Keratinocyte (primary cell): Measurements from ENCODE around the gene LLGL1. TPM values are rescaled to one million over a fixed set of nuclear protein-coding genes. Genes with fewer than 3 reads are reported as not detected.

Experiments used
- DNase-seq: peaks from one replicate; pipeline ENCODE4 v3.0.0-alpha.2; 2011; ENCODE audit warnings: low read depth, missing footprints, low spot score
- FAIRE-seq: peaks from 2 replicates; lab custom pipeline; 2011; peaks lifted over from hg19 to GRCh38; lab: Jason Lieb, UNC
- H2AFZ ChIP-seq: 2 replicates; pipeline ENCODE4 v1.6.0; 2012; ENCODE audit warnings: low read length, control low read depth, inconsistent platforms; ENCODE audit not compliant: control insufficient read depth
- H3K27ac ChIP-seq: 2 replicates; pipeline ENCODE4 v1.5.1; 2011; ENCODE audit warnings: low read length; ENCODE audit not compliant: control insufficient read depth, insufficient read depth
- H3K27me3 ChIP-seq: 3 replicates; pipeline ENCODE4 v1.6.0; 2011; ENCODE audit warnings: low read length; ENCODE audit not compliant: control insufficient read depth, insufficient read depth; ENCODE audit errors: extremely low read depth
- H3K36me3 ChIP-seq, 2 experiments: 2 replicates in 1 of 2; 3 replicates in 1 of 2; pipeline ENCODE4 v1.5.1; 2011; ENCODE audit warnings: low read length in 2 of 2, mild to moderate bottlenecking in 1 of 2; ENCODE audit not compliant: control insufficient read depth in 2 of 2, insufficient read depth in 2 of 2; ENCODE audit errors: extremely low read depth in 1 of 2
- H3K4me1 ChIP-seq: 3 replicates; pipeline ENCODE4 v1.5.1; 2011; ENCODE audit warnings: low read length; ENCODE audit not compliant: control insufficient read depth, insufficient read depth; ENCODE audit errors: extremely low read depth
- H3K4me2 ChIP-seq: 3 replicates; pipeline ENCODE4 v1.6.0; 2011; ENCODE audit warnings: low read depth, low read length; ENCODE audit not compliant: control insufficient read depth, insufficient read depth; ENCODE audit errors: extremely low read depth
- H3K4me3 ChIP-seq, 3 experiments: fragments of 200-600 bp in 1 of 3; sonication (generic) in 1 of 3; 2 replicates in 2 of 3; 3 replicates in 1 of 3; pipeline ENCODE4 v1.5.1; 2011 to 2016; ENCODE audit warnings: low read length in 3 of 3, mild to moderate bottlenecking in 3 of 3, control low read depth in 2 of 3, inconsistent platforms in 1 of 3, low read depth in 1 of 3, mixed read lengths in 1 of 3, mixed run types in 1 of 3, moderate library complexity in 1 of 3; ENCODE audit not compliant: control insufficient read depth in 2 of 3, insufficient read depth in 2 of 3; ENCODE audit errors: extremely low read depth in 1 of 3
- H3K79me2 ChIP-seq: 2 replicates; pipeline ENCODE4 v1.6.0; 2012; ENCODE audit warnings: low read length; ENCODE audit not compliant: control insufficient read depth, insufficient read depth
- H3K9ac ChIP-seq: 3 replicates; pipeline ENCODE4 v1.6.0; 2011; ENCODE audit warnings: low read length; ENCODE audit not compliant: control insufficient read depth, insufficient read depth; ENCODE audit errors: extremely low read depth
- H3K9me1 ChIP-seq: 3 replicates; pipeline ENCODE4 v1.6.0; 2011; ENCODE audit warnings: low read length; ENCODE audit not compliant: control insufficient read depth, insufficient read depth; ENCODE audit errors: extremely low read depth
- H3K9me3 ChIP-seq: 2 replicates; pipeline ENCODE4 v1.5.1; 2012; ENCODE audit warnings: low read depth, low read length; ENCODE audit not compliant: control insufficient read depth
- H4K20me1 ChIP-seq: 3 replicates; pipeline ENCODE4 v1.6.0; 2011; ENCODE audit warnings: low read length; ENCODE audit not compliant: control insufficient read depth, insufficient read depth; ENCODE audit errors: extremely low read depth
- CTCF ChIP-seq, 3 experiments: IDR thresholded peaks in 1 of 3; conservative IDR thresholded peaks in 1 of 3; optimal IDR thresholded peaks in 1 of 3; 2 replicates in 2 of 3; 3 replicates in 1 of 3; pipeline versions ENCODE3 to v1.5.1; 2011; ENCODE audit warnings: low read length in 3 of 3, mild to moderate bottlenecking in 3 of 3, moderate library complexity in 2 of 3, control low read depth in 1 of 3, inconsistent platforms in 1 of 3; ENCODE audit not compliant: insufficient read depth in 2 of 3; ENCODE audit errors: extremely low read depth in 1 of 3
- EZH2 ChIP-seq: IDR thresholded peaks from one replicate; pipeline ENCODE4 v1.6.1; 2012; ENCODE audit warnings: inconsistent platforms, mild to moderate bottlenecking, low read length, moderate library complexity
- dilution Hi-C: fragments of 300-500 bp; cut with MboI; formaldehyde crosslinking; loops from one replicate; pipeline ENCODE4 v1.7.0; 2020; ENCODE audit warnings: low sequenced_read_pairs; ENCODE audit not compliant: extremely low pct_ligation_motif_present
- polyA plus RNA-seq, 5 experiments: library from polyadenylated mRNA; depleted of rRNA in 3 of 5; stranded (reverse) in 3 of 5; stranded (forward) in 1 of 5; unstranded in 1 of 5; fragments of >200 nt; gene quantifications; 1 replicate in 1 of 5; 2 replicates in 3 of 5; 3 replicates in 1 of 5; pipeline versions ENCODE4 v1.2.1 to v1.2.3, GENCODE V29; 2011 to 2012; ENCODE audit warnings: missing spikeins in 2 of 5, low read depth in 1 of 5, low replicate concordance in 1 of 5

The LLGL1 gene
- polyA plus RNA-seq, 1 donor (not counting 4 experiments of a cell fraction or from before 2014, with no cell fraction given), result 13.8 TPM

GRCh38 chr17:18277076-18277475, 51.6 kb downstream of the LLGL1 start:
- TF ChIP-seq CTCF (optimal IDR thresholded peaks at IDR 0.05 in 1 of 3, IDR thresholded peaks at IDR 0.05 in 1 of 3, conservative IDR thresholded peaks at IDR 0.05 in 1 of 3; ENCODE audit: extremely low read depth in 1 of 3, insufficient read depth in 2 of 3, low read length in 3 of 3) (no peak), EZH2 (no peak)
- Histone ChIP-seq H3K79me2 (no peaks in the 10 kb centered on the region), H3K9ac (no peak overlapping the region), H3K27me3 (no peaks in the 10 kb centered on the region), H3K4me3 (no peak overlapping the region), H3K9me1 (no peaks in the 10 kb centered on the region), H4K20me1 (no peaks in the 10 kb centered on the region), H3K36me3 (peaks cover 37 to 42% of the 10 kb centered on the region in 2 experiments), H2AFZ (no peak overlapping the region), H3K27ac (no peak overlapping the region), H3K4me2 (no peak overlapping the region), H3K4me1 (no peaks in the 10 kb centered on the region), H3K9me3 (no peaks in the 10 kb centered on the region)
- FAIRE-seq, result no peak
- DNase-seq, result no peak
- dilution Hi-C loops, result no loop called here

- DNase-seq (no peak), FAIRE-seq (no peak)
- Histone ChIP-seq H3K9ac (no peak overlapping the region), H3K36me3 (peaks cover 41 to 47% of the 10 kb centered on the region in 2 experiments), H2AFZ (no peak overlapping the region), H3K79me2 (no peaks in the 10 kb centered on the region), H3K9me1 (no peaks in the 10 kb centered on the region), H3K4me1 (no peaks in the 10 kb centered on the region), H3K4me3 (no peak overlapping the region), H3K4me2 (no peak overlapping the region), H3K27ac (no peak overlapping the region), H3K9me3 (no peaks in the 10 kb centered on the region), H3K27me3 (no peaks in the 10 kb centered on the region), H4K20me1 (no peaks in the 10 kb centered on the region)
- TF ChIP-seq EZH2, result no peak
- TF ChIP-seq CTCF (optimal IDR thresholded peaks at IDR 0.05 in 1 of 3, IDR thresholded peaks at IDR 0.05 in 1 of 3, conservative IDR thresholded peaks at IDR 0.05 in 1 of 3; ENCODE audit: extremely low read depth in 1 of 3, insufficient read depth in 2 of 3, low read length in 3 of 3), result no peak
- dilution Hi-C loops, result no loop called here
Measured at GRCh38 chr17:18278867-18279266, 53.4 kb downstream of the LLGL1 start.
